Renal pelvis (tissue), 4 donors: ENCODE data around the gene RPL32. TPM values are rescaled to one million over a fixed set of nuclear protein-coding genes. Genes with fewer than 3 reads are reported as not detected.
"Not testable (repeated sequence)": the region's sequence is repeated elsewhere in the genome, so short reads cannot be mapped to it uniquely, and the experiment has no call there.

Experiments
- DNase-seq: peaks from one replicate; pipeline ENCODE4 v3.0.0-alpha.2; 2013
- polyA plus RNA-seq, 3 donors: library from polyadenylated mRNA; unstranded; fragments of 120-200 nt; gene quantifications; one replicate each; pipeline ENCODE4 v1.2.1, GENCODE V29; 2013; ENCODE audit not compliant: insufficient read length in 3 of 3

Gene RPL32
- polyA plus RNA-seq, 3 donors: 1,940 to 2,392 (median 2,077) TPM

DNA sequence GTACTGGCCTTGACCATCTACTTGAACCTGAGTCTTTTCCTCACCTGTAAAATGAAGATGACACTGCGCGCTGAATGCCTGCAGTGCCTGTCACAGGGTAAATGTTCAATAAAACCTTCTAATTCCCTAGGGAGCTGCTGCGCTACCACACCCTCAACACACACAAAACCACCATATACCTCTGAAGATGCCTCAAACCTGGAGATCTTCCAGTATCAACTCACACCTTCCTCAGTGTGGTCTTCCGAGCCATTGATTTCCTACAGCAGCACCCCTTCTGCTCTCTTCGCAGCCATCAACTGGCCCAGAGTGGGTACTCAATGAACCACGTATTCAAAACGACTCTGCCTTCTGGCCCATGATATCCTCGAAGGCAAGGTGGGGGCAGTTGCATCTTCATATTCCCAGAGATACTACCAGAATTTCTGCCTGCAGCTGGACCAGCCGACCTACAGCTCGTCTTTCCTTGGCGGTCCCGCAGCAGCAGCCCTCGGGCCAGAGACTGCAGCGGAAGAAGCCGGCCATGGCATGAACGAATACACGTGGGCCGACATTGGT lies 695 bp downstream of the RPL32 start:
- DNase-seq: no peak

DNA sequence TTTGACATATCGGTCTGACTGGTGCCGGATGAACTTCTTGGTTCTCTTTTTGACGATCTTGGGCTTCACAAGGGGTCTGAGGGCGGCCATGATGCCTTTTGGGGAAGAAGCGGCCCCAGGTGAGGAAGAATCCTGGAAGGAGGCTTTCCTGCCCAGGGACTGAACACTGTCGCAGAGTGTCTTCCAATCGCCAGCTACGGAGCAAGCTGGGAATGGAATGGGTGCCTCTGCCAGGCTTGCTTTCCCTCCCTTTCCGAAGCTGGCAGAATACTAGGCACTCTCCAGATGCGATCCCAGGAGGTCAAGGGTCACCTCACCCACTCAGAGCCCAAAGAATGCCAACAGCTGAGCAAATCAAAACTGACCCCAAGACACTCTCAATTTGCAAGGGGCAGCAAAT lies 1.2 kb downstream of the RPL32 start:
- not testable (repeated sequence) for DNase-seq

DNA sequence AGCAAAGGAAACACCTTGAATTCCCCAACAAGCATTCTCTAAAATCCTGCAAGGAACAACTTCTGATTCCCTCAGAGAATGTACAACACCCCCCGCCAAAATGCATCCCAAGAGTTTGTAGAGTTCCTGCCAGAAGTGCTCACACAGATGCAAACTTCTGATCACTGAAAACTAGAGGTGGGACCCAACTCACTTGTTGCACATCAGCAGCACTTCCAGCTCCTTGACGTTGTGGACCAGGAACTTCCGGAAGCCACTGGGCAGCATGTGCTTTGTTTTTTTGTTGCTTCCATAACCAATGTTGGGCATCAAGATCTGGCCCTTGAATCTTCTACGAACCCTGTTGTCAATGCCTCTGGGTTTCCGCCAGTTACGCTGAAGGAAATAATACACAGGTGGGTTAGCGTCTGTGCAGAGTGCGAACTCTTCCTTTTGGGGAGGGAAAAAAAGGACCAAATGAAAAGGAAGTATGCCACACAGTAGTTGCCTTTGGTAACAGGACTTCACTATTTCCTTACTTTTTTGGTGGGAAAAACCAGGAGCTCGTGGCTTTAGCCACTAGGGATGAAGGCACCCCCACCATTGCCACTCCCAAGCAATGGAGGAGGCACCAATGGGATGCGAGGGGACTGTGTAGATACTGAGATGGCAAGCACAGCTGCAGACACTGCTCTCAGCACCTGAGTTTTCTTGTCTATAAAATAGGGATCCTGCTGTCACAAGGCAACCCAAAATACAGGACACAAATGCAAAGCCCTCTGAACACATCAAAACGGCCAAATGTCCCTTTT lies 2.0 kb downstream of the RPL32 start:
- DNase-seq: no peak

DNA sequence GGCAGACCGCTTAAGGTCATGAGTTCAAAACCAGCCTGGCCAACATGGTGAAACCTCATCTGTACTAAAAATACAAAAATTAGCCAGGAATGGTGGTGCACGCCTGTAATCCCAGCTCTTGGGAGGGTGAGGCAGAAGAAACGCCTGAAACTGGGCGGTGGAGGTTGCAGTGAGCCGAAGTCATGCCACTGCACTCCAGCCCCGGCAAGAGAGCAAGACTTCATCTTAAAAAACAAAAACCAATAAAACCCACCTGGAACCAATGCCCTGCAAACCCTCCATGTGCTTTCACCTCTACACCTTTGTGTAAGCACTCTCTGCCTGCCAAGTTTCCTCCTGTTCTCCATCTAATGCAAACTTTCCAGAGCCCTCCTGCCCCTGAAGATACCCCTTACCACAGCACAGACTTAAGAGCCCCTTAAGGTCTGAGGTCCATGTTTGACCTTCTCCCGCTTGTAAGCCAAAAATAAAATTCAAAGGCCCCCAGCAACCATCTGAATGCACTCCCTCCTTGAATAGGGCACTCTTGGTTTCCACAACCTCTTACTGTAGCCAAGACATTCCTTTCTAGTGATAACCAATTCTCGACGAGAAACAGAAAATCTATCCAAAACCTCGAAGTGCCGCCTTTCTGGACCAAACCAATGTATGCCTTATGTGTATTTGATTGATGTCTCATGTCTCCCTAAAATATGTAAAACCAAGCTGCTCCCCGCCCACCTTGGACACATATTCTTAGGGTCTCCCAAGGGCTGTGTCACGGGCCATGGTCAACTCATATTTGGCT lies 3.0 kb downstream of the RPL32 start:
- DNase-seq: no peak

DNA sequence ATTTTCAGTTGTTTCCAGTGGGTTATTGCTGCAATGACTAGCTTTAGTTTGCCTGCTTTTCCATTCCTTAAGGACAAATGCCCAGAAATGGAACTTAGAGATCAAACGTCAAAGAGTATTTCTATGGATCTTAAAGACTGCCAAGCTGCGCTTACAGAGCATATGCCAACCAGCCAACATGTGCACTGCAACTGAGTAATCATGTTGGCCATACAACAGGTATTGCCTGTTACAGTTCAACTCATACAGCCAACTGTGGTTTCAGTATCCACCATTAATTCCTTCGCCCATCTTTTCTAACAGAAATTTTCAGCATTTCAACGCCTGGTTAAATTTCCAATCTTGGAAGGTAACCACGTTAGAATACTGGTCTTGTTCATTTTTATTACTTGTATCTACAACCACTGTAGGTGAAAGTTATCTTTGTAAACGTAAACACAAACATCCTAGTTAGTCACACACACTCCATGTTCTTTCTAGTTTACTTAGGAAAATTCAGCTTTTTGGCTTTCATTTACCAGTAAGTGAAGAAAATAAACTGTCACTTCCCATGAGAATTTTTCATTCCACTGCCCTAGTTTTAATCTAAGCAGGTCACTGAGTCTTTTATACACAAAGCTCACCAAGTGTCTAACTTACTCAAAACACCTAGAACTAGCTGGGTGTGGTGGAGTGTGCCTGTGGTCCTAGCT lies 3.9 kb downstream of the RPL32 start:
- no peak for DNase-seq

DNA sequence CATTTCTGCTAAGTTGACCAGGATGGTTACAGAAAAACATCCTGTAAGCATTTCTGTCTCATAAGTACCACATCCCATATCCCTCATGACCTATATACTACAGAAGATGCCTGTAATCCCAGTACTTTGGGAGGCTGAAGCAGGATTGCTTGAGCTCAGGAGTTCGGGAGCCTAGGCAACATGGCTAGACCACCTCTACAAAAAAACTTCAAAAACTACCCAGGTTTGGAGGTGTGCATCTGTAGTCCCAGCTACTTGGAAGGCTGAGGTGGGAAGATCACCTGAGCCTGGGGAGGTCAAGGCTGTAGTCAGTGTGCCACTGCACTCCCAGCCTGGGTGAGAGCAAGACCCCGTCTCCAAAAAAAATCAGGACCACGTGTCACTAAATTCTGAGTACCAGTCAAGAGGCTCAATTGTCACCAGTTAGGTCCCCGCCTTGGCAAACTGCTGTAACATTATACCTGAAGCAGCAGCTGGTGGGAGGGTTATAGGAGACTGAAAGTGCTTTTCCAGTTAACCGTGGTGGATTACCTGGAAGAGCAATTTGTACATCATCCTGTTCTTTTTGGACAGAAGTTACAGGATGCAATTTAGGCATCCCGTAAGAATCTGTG lies 6.2 kb downstream of the RPL32 start:
- no peak for DNase-seq

DNA sequence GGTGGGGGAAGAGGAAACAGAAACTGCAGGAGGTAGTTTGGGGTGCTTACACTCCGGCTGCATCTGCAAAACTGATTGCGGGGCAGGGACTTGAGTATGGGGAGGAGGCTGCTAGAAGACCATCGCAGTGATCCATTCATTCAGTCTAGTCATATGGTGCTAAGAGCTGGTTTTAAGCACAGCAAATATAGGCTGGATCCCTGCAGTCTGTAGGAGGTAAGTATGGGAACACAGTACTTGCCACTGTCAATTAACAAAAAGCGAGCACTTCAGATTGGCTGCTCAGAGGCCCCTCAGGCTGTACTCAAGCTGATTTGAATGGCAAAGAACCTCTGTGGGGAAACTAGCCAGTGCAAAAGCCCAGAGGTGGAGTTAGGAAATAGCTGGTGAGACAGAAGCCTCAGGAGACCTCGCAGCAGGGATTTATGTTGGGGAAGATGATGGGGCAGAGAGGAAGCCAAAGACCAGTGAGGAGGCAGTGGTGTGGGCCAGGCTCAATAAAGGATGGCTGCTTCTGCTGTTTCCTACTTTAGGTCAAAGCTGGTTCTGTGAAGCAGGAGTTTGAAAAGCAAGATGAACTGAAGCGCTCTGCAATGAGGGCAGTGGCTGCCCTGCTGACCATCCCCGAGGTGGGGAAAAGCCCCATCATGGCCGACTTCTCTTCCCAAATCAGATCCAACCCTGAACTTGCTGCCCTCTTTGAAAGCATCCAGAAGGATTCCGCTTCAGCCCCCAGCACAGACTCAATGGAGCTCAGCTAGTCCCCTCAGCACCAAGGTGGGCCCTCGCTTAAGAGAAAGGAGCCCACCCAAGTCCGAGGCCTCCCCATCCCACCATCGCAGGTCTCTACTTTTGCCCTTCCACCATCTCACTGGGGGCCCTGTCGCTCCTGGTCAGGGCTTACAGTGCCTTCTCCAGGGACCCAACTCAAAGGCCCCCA lies 7.9 kb downstream of the RPL32 start:
- DNase-seq: no peak

DNA sequence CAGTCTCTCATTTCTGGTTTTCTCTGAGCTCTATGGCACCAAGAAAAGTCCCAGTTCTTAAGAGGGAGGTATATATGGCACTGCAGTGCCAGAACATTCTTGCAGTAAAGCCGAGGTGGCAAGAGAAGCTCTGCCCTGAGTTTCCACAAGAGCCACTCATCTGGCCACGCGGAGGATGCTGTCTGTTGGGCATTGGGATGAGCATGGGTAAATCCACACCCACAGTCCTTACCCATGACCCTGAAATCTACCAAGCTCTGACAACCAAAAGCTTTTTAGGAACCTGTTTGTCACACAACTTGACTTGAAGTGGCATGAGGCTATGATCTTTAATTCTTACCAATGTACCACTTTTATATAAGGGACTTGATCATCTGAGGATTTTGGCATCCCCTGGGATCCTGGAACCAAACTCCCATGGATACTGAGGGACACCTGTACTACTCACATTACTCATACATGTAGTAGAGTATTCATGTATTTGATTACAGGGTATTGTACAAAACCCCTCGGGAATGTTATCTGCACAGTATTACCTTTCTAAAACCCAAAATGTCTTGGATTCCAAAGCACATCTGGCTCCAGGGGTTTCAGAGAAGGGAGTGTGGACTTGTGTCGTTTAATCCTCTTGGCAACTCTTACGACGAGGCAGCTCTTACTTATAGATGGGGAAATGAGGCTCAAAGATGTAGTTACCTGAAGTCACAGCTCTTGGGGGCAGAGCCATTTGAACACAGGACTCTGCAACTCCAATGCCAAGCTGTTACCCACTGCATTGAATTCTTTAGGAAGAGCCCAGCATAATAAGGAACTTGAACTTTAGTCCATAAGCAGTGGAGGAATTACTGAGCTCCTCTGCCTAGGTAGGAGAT lies 8.8 kb downstream of the RPL32 start:
- DNase-seq: no peak

DNA sequence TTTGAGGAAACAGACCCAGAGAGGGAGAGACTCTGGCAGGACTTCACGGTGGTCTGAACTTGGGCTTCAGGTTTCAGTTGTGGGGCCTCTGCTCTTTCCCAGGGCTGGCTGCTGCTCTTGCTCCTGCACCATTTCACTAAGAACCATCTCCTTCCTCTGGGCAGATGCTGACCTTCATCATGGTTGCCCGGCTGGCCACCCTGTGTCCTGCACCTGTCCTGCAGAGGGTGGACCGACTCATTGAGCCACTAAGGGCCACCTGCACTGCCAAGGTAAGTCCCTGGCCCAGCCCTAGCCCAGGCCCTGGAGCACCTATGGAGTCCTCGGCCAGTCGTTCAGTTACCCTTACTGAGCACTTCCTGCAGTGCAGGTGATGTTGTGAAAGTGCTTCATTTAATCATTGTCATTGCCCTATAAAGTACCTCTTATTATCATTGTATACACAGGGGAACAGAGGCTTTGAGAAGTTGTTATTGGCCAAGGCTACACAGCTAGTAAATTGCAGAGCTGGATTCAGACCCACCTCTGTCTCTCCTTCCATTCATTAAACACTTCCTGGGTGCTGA lies 10.0 kb downstream of the RPL32 start:
- no peak for DNase-seq

DNA sequence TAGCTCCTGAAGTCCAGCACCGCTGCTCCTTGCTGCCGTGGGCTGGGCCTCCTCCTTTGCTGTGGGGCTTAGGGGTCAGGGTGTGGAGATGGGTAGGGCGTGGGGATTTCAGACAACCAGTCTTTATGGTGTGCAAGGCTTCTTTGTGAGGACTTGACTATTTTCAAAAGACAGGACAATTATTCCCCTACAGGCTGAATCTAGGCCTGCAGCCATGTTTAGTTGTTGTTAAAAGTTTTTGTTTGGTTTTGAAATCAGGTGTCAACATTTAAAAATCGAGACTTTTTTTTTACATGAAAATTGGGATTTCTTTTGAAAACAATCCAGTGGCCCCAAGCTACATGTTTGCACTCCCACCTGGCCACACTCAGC lies 10.6 kb downstream of the RPL32 start:
- no peak for DNase-seq

DNA sequence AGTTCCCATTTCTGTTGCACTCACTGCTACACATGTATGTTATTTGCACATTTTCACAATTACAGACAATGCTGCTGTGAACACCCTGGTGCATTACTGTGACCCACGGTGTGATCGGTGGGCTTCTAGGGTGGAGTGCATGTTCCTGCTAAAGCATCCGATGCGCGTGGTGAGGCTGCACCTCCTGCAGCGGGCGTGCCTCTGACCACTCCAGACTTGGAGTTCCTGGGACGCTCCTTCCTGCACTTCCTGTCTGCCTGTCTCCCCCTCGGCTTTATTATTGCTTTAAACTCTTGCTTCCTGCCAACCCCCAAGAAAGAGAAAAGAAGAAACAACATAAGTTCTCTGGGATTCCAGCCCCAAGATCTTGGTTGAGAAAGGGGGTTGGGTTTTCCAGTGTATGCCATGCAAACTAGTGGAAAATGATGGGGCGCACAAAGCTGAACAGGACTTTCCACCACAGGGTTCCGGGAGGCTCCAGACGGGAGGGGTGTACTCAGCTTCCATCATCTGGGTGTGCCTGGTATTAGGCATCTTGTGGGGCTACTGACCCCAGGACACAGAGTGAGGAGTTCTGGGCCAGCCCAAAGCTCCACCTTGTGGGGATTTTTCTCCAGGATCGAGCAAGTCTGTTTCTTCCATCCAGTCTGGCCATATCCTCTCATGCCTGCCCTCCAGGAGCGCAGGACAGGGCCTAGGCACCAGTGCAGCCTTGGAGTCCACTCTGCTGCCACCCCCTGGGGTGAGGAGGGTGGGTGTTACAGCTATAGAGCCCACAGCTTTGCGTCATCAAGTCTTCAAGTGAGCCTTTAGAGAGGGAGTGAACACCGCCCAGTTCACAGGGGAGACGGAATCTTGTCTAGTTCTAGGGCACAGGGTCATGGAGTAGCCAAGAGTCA lies 11.2 kb downstream of the RPL32 start:
- no peak for DNase-seq

DNA sequence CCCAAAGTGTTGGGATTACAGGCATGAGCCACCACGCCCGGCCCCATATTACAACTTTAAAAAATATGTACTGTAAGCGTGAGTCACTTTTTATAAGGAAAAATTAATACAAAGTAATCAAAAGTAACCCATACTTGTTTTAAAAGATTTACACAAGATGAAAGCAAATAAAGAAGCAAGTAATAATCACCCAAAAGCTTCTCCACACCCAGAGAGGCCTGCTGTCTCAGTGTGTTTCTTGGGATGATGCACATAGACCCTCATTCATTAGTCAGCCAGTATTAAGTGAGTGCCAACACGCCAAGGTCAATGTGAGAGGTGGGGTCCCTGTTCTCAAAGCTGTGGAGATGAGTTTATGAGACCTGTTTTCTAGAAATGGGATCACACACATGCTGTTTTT lies 12.0 kb downstream of the RPL32 start:
- no peak for DNase-seq

DNA sequence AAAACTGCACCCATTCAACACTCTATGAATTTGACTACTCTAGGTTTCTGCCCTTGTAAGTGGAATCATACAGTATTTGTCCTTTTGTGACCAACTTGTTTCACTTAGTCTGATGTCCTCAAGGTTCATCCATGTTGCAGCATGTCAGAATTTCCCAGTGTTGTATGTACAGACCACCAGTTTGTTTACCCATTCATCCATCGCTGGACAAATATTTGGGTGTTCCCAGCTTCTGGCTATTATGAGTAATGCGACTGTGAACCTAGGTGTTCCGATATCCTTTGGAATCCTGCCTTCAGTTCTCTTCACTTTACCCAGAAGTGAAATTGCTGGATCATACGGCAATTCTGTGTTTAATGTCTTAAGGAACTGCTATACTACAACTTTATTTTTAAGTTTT lies 12.6 kb downstream of the RPL32 start:
- DNase-seq: no peak

DNA sequence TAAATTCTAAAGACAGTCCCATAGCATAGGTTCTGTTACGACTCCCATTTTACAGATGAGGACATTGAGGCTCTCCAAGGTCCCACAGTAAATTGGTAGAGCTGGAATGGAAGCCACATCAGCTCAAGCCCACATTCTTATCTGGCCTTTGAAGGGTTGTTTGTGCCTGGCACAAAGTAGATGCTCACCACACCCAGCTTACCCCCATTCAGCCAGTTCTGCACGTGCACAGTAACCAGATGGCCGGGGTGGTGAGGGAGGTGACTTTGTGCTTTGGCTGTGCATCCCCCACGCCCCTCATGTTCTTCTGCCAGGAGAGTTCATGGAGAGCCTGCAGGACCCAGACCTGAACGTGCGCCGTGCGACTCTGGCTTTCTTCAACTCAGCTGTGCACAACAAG lies 16.2 kb downstream of the RPL32 start:
- DNase-seq: no peak

DNA sequence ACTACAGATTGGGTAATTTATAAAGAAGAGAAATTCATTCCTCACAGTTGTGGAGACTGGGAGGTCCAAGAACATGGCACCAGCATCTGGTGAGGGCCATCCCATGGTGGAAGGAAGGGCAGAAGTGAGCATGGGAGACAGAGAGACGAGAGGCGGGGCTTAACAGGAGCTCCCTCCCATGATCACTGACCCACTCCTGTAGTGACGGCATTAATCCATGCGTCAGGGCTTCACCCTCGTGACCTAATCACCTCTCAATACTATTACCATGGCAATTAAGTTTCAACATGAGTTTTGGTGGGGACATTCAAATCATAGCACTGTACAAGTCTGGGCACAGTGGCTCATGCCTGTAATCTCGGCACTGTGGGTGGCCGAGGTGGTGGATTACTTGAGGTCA lies 17.1 kb downstream of the RPL32 start:
- no peak for DNase-seq

DNA sequence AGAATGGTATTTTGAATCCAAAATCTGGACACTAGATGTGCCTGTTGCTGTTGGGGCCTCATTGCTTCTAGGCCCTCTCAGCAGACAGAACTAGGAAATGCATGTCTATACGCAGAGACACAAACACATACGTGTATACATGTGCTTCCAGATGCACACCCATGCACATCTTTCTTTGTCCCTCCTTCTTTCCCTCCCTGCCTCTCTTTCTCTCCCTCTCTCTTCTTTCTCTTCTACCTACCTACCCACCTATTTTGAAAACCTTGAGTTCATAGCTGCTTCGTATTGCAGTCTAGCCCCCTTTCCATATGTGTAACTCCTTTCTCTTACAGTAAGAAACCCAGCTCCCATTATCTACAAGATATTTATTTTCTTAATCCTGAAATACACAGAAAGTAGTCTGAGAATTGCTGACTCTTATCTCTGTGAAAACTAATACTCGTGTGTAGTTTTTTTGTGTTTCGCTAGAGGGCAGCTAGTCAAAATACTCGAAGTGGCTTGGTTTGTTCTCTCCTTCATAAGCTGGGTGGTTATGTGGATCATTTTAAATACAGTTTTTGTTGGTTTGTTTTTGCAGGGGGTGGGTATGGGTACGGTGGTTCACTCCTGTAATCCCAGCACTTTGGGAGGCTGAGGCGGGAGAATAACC lies 18.5 kb downstream of the RPL32 start:
- DNase-seq: no peak

DNA sequence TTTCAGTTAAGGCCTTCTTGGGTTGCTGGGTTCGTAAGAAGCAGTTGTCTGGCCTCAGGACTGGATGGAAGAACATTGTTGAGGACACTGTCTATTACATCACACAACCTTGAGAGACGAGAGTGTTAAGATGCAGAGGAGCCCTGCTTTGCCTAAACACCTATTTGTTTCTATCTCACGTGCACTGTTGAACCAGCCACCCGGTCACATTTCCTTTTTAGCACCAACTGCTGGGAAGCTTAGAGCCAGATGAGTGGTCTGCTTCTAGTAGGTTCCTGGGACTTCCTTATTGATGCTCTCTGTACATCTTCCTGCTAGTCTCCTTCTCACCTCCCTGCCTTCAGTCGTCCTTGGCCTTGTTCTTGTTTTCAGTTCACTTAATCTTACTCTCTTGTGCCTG lies 22.6 kb downstream of the RPL32 start:
- DNase-seq: no peak

DNA sequence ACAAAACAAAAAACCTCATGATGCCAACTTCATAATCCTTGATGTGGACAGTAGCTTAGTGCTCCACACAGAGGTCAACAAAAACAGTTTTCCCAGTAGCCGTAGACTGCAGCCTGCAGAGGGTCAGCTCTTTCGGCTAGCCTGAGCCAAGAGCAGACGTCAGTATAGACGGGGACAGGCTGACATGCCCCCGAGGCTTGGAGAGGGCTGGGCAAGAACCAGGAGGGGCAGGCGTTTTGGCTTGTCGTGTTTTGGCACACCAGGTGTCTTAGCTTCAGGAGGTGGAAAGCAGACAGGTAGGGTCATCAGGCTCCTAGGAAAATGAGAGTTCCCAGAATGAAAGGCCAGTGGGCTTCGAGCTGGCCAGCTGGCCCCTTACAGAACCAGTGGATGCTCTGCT lies 23.1 kb downstream of the RPL32 start:
- no peak for DNase-seq
